Nephron (organoid): ENCODE results near the gene CFAP97D2.

Experiments
- H3K27ac Mint-ChIP-seq, 3 experiments: 2 replicates each; pipeline ENCODE4 v1.8.0; 2020; ENCODE audit warnings: mixed read lengths in 3 of 3, mild to moderate bottlenecking in 2 of 3, moderate library complexity in 1 of 3
- H3K27me3 Mint-ChIP-seq: 2 replicates; pipeline ENCODE4 v1.8.0; 2021; ENCODE audit warnings: low read depth, mild to moderate bottlenecking, moderate library complexity, mixed read lengths
- H3K36me3 Mint-ChIP-seq: 2 replicates; pipeline ENCODE4 v1.8.0; 2020; ENCODE audit warnings: low read depth, mixed read lengths
- H3K4me1 Mint-ChIP-seq: 2 replicates; pipeline ENCODE4 v1.8.0; 2020; ENCODE audit warnings: mixed read lengths
- H3K4me3 Mint-ChIP-seq, 3 experiments: 2 replicates each; pipeline ENCODE4 v1.8.0; 2020; ENCODE audit warnings: mild to moderate bottlenecking in 3 of 3, mixed read lengths in 3 of 3, moderate library complexity in 2 of 3
- H3K9me3 Mint-ChIP-seq: 2 replicates; pipeline ENCODE4 v1.8.0; 2020; ENCODE audit warnings: mixed read lengths
- TF ChIP-seq, protein P1 (sequence below), 3 experiments: fragments of 200-600 bp; sonication (generic); IDR thresholded peaks; one replicate each; pipeline ENCODE4 v1.5.0; 2021; ENCODE audit warnings: antibody characterized with exemption in 3 of 3; ENCODE audit not compliant: unreplicated experiment in 3 of 3

The CFAP97D2 gene

DNA sequence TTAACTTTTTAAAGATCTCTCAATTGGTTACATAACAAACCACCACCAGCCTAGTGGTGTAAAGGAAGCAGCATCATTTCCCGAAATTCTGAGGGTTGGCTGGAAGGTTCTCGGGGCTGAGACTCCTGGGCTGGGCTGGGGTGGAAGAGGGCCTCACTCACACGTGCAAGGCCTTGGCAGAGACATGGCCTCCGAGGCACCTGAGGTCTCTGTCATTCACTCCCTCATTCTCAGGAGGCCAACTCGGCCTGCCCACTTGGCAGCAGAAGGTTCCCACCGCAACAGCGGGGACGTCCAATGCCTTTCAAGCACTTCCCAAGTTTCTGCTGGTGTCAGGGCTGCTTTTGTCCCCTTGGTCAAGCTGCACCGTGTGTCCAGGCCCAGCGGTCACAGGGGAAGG is 28.0 kb upstream of the CFAP97D2 start:
- TF ChIP-seq, protein P1, sequence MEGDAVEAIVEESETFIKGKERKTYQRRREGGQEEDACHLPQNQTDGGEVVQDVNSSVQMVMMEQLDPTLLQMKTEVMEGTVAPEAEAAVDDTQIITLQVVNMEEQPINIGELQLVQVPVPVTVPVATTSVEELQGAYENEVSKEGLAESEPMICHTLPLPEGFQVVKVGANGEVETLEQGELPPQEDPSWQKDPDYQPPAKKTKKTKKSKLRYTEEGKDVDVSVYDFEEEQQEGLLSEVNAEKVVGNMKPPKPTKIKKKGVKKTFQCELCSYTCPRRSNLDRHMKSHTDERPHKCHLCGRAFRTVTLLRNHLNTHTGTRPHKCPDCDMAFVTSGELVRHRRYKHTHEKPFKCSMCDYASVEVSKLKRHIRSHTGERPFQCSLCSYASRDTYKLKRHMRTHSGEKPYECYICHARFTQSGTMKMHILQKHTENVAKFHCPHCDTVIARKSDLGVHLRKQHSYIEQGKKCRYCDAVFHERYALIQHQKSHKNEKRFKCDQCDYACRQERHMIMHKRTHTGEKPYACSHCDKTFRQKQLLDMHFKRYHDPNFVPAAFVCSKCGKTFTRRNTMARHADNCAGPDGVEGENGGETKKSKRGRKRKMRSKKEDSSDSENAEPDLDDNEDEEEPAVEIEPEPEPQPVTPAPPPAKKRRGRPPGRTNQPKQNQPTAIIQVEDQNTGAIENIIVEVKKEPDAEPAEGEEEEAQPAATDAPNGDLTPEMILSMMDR (IDR thresholded peaks at IDR 0.05; ENCODE audit: unreplicated experiment in 3 of 3), result no peak
- Mint-ChIP-seq H3K4me3 (no peak overlapping the region), H3K27ac (no peak overlapping the region), H3K4me1 (no peaks in the 10 kb centered on the region), H3K27me3 (peaks cover 26% of the 10 kb centered on the region), H3K36me3 (no peaks in the 10 kb centered on the region), H3K9me3 (no peaks in the 10 kb centered on the region)

GRCh38 chr13:114151565-114152284 is 27.3 kb upstream of the CFAP97D2 start:
- TF ChIP-seq, protein P1 (IDR thresholded peaks at IDR 0.05; ENCODE audit: unreplicated experiment in 3 of 3), result no peak
- Mint-ChIP-seq H3K36me3 (no peaks in the 10 kb centered on the region), H3K9me3 (no peaks in the 10 kb centered on the region), H3K4me3 (no peak overlapping the region), H3K4me1 (peaks cover 5% of the 10 kb centered on the region), H3K27ac (no peak overlapping the region), H3K27me3 (peaks cover 23% of the 10 kb centered on the region)

DNA sequence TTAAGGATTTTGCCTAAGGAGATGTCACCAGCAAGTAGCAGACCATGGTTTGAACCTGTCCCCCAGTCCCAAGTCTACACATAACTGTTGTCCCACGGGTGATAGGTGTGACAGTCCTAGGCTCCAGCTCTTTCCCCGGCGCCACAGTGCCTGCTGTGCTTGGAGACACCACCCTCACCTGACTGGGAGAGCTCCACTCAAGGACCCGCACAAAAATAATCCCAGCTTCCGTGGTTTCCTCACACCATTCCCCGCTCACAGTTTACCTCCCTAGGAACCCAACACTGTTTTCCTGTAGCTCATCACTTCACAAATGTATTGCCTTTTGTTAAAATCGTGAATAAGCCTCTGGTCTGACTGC is 26.8 kb upstream of the CFAP97D2 start:
- H3K4me1 Mint-ChIP-seq, result peaks cover 6% of the 10 kb centered on the region
- no peak overlapping the region for H3K4me3 Mint-ChIP-seq
- H3K27me3 Mint-ChIP-seq, result peaks cover 20% of the 10 kb centered on the region
- TF ChIP-seq, protein P1 (IDR thresholded peaks at IDR 0.05; ENCODE audit: unreplicated experiment in 3 of 3), result no peak
- no peaks in the 10 kb centered on the region for H3K36me3 Mint-ChIP-seq
- H3K9me3 Mint-ChIP-seq, result no peaks in the 10 kb centered on the region
- no peak overlapping the region for H3K27ac Mint-ChIP-seq

DNA sequence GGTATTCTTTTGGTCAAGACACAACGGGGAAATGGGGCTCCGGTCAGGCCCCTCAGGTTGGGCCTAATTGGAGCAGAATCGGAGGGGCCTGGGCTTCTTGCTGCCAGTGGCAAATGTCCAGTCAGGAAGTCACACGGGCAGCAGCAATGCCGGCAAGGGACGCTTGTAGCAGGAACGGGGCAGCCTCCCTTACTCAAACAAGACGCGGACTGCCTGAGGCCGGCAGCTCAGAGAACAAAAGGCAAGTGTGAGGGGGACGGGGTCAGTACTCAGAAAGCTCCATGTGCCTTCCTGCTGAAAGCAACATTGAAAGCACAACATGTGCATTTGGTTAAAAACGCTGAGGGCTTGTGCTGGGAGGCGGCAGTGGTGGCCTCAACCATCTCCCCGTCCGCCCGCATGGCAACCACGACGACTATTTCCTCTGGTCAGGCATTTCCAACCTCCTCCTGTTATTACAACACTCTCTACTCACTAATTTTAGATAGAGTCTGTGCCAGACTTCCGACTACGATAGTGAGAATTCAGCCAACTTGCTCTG is 26.2 kb upstream of the CFAP97D2 start:
- TF ChIP-seq, protein P1 (IDR thresholded peaks at IDR 0.05; ENCODE audit: unreplicated experiment in 3 of 3), result no peak
- Mint-ChIP-seq H3K27ac (no peak overlapping the region), H3K9me3 (no peaks in the 10 kb centered on the region), H3K4me1 (peaks cover 6% of the 10 kb centered on the region), H3K36me3 (no peaks in the 10 kb centered on the region), H3K27me3 (peaks cover 18% of the 10 kb centered on the region), H3K4me3 (no peak overlapping the region)

DNA sequence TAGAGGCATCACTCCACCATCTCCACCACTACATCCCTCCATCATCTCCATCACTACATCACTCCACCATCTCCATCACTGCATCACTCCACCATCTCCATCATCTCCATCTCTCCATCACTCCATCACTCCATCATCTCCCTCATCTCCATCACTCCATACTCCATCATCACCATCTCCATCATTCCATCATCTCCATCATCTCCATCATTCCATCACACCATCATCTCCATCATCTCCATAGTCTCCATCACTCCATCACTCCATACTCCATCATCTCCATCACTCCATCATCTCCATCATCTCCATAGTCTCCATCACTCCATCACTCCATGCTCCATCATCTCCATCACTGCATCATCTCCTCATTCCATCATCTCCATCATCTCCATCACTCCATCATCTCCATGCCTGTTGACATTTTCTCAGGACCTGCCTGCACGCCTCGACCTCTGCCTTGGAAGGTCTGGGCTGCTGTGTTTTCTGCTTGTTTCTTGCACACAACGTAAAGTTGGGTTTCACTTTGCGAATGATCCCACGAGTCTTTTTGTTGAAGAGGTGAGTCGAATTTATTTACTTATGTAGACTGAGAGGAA is 25.5 kb upstream of the CFAP97D2 start:
- H3K4me3 Mint-ChIP-seq, result no peak overlapping the region

More for the DNA sequence above, 25.5 kb upstream of the CFAP97D2 start:
- peaks cover 21% of the 10 kb centered on the region for H3K27me3 Mint-ChIP-seq
- peaks cover 6% of the 10 kb centered on the region for H3K4me1 Mint-ChIP-seq
- no peak overlapping the region for H3K27ac Mint-ChIP-seq
- no peaks in the 10 kb centered on the region for H3K36me3 Mint-ChIP-seq
- H3K9me3 Mint-ChIP-seq, result no peaks in the 10 kb centered on the region
- TF ChIP-seq, protein P1 (IDR thresholded peaks at IDR 0.05; ENCODE audit: unreplicated experiment in 3 of 3), result no peak
